Activated CD8-positive, alpha-beta memory T cell treated with anti-CD3 and anti-CD28 coated beads, Interleukin-2, amount 50 U/mL, for 48 hours (primary cell): ENCODE results near the gene OIP5.
"Not testable (repeated sequence)": the region's sequence is repeated elsewhere in the genome, so short reads cannot be mapped to it uniquely, and the experiment has no call there.

Source experiments
- DNase-seq: peaks from one replicate; pipeline ENCODE4 v3.0.0-alpha.2; 2020

The OIP5 gene

GRCh38 chr15:41332194-41333025 is at the start of gene OIP5, which contains the start of gene NUSAP1:
TSS of gene OIP5 (minus strand) at chr15:41332591. CDS start at chr15:41332561, 30 bp downstream.
TSS of gene NUSAP1 (plus strand) at chr15:41332881. CDS start at chr15:41332958, 77 bp downstream.
- peak; percentile 96 for DNase-seq

- DNase-seq, result no peak
These were observed 45.6 kb upstream of the OIP5 start for GRCh38 chr15:41377978-41378377.

GRCh38 chr15:41367418-41367817 is 35.0 kb upstream of the OIP5 start:
- DNase-seq, result no peak

GRCh38 chr15:41354371-41354770 is 22.0 kb upstream of the OIP5 start:
- no peak for DNase-seq

GRCh38 chr15:41350057-41350717 is 17.8 kb upstream of the OIP5 start:
- DNase-seq, result no peak

GRCh38 chr15:41347236-41347635 is 14.8 kb upstream of the OIP5 start:
- no peak for DNase-seq

GRCh38 chr15:41341519-41341918 is 9.1 kb upstream of the OIP5 start:
- DNase-seq, result no peak

- no peak for DNase-seq
These were observed 7.9 kb upstream of the OIP5 start for GRCh38 chr15:41340189-41340695.

- DNase-seq, result no peak
These were observed 5.5 kb upstream of the OIP5 start for GRCh38 chr15:41337631-41338522.

- DNase-seq, result no peak
These were observed 4.7 kb upstream of the OIP5 start for GRCh38 chr15:41337047-41337446.

GRCh38 chr15:41336549-41336948 is 4.2 kb upstream of the OIP5 start:
- DNase-seq, result no peak

- DNase-seq, result no peak
These were observed 2.1 kb upstream of the OIP5 start for GRCh38 chr15:41334293-41335120.

- DNase-seq, result no peak
These were observed 703 bp upstream of the OIP5 start for GRCh38 chr15:41333026-41333562.

- no peak for DNase-seq
These were observed 578 bp downstream of the OIP5 start for GRCh38 chr15:41331833-41332193.

- no peak for DNase-seq
These were observed 1.1 kb downstream of the OIP5 start for GRCh38 chr15:41331281-41331680.

- no peak for DNase-seq
These were observed 8.8 kb downstream of the OIP5 start for GRCh38 chr15:41323611-41324010.

- not testable (repeated sequence) for DNase-seq
These were observed 11.5 kb downstream of the OIP5 start for GRCh38 chr15:41320805-41321330.

- no peak for DNase-seq
These were observed 23.0 kb downstream of the OIP5 start for GRCh38 chr15:41309226-41309905.

- no peak for DNase-seq
These were observed 24.7 kb downstream of the OIP5 start for GRCh38 chr15:41307679-41308078.

- DNase-seq, result no peak
These were observed 28.1 kb downstream of the OIP5 start for GRCh38 chr15:41304149-41304770.
